ENCODE data around the gene MICAL2. TPM values are rescaled to one million over a fixed set of nuclear protein-coding genes. Genes with fewer than 3 reads are reported as not detected.

MICAL2 gene
- total RNA-seq, 4 donors from 2014 or later: 196 to 550 (median 237) TPM

- Histone ChIP-seq H3K4me1 (peaks cover 9 to 93% (median 28%) of the 10 kb centered on the region in 3 donors), H3K36me3 (peaks cover 0 to 37% of the 10 kb centered on the region in 2 donors), H3K9me3 (no peaks in the 10 kb centered on the region), H3K27me3 (no peaks in the 10 kb centered on the region), H3K4me3 (no peak overlapping the region), H3K27ac (peak overlapping the region; percentile 68 to 94 (median 86))
- 97 to 100% methylated on average over 2 to 4 of the region's 4 CpGs for WGBS, 2 donors (ENCODE audit: low coverage in 1 of 2)
- TF ChIP-seq POLR2A (IDR thresholded peaks at IDR 0.05) (no peak), EP300 (IDR thresholded peaks at IDR 0.05) (no peak), POLR2AphosphoS5 (IDR thresholded peaks at IDR 0.05) (no peak)
- TF ChIP-seq, protein P1, sequence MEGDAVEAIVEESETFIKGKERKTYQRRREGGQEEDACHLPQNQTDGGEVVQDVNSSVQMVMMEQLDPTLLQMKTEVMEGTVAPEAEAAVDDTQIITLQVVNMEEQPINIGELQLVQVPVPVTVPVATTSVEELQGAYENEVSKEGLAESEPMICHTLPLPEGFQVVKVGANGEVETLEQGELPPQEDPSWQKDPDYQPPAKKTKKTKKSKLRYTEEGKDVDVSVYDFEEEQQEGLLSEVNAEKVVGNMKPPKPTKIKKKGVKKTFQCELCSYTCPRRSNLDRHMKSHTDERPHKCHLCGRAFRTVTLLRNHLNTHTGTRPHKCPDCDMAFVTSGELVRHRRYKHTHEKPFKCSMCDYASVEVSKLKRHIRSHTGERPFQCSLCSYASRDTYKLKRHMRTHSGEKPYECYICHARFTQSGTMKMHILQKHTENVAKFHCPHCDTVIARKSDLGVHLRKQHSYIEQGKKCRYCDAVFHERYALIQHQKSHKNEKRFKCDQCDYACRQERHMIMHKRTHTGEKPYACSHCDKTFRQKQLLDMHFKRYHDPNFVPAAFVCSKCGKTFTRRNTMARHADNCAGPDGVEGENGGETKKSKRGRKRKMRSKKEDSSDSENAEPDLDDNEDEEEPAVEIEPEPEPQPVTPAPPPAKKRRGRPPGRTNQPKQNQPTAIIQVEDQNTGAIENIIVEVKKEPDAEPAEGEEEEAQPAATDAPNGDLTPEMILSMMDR (IDR thresholded peaks at IDR 0.05): no peak
- no peak for ATAC-seq
Measured at GRCh38 chr11:12239396-12239795, 129.0 kb downstream of the MICAL2 start.

DNA sequence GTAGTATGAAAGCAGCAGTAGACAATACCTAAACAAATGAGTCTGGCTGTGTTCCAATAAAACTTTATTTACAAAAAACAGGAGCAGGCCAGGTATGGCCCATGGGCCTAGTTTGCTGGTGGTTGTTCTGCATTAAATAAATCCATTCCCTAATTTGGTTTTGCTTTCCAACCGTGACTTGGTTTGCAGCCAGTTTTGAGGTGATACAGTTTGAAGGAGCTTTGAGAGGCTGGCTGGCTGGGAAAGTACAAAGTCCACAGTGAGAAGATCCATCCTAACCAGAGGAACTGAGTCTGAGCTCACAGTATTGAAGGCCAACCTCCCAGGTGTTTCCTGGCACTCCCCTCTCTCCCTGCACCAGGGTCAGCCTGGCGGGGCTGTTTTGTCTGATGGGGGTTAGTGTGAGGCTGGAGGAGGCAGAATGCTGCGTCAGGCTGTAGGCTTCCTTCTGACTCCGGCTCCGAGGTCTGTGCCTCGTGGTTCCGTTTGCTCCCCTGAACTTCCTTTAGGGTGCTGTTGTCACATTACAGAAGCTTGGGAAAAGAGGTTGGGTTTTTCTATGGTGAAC, 129.5 kb downstream of the MICAL2 start:
- Histone ChIP-seq H3K4me1 (peaks cover 9 to 93% (median 28%) of the 10 kb centered on the region in 3 donors), H3K27ac (peak overlapping the region in 3 of 4 donors; percentile 68 to 90 (median 82)), H3K36me3 (peaks cover 0 to 37% of the 10 kb centered on the region in 2 donors), H3K4me3 (no peak overlapping the region), H3K27me3 (no peaks in the 10 kb centered on the region), H3K9me3 (no peaks in the 10 kb centered on the region)
- no peak for ATAC-seq
- no peak for TF ChIP-seq POLR2A (IDR thresholded peaks at IDR 0.05)
- whole genome bisulfite sequencing, 2 donors (ENCODE audit: low coverage in 1 of 2): 13 to 64% methylated on average over 1 to 7 of the region's 7 CpGs

- no peak for TF ChIP-seq EP300 (IDR thresholded peaks at IDR 0.05)
- TF ChIP-seq POLR2AphosphoS5 (IDR thresholded peaks at IDR 0.05): no peak
- TF ChIP-seq POLR2A (IDR thresholded peaks at IDR 0.05): no peak
- TF ChIP-seq, protein P1 (IDR thresholded peaks at IDR 0.05): no peak
- ATAC-seq: no peak
- H3K27me3 ChIP-seq: no peaks in the 10 kb centered on the region
- H3K4me3 ChIP-seq: no peak overlapping the region
- H3K4me1 ChIP-seq: peaks cover 9 to 93% (median 26%) of the 10 kb centered on the region in 3 donors
- H3K9me3 ChIP-seq: no peaks in the 10 kb centered on the region
- 68% methylated on average over 3 to 4 of the region's 7 CpGs for WGBS, 2 donors (ENCODE audit: low coverage in 1 of 2)
- peak overlapping the region in 3 of 4 donors; percentile 68 to 90 (median 82) for H3K27ac ChIP-seq
- peaks cover 0 to 37% of the 10 kb centered on the region in 2 donors for H3K36me3 ChIP-seq
Measured at GRCh38 chr11:12240677-12241076, 130.3 kb downstream of the MICAL2 start.

- peak overlapping the region in 3 of 4 donors; percentile 70 to 90 (median 82) for H3K27ac ChIP-seq
- H3K4me3 ChIP-seq: no peak overlapping the region
- H3K27me3 ChIP-seq: no peaks in the 10 kb centered on the region
- no peak for ATAC-seq
- peaks cover 9 to 93% (median 21%) of the 10 kb centered on the region in 3 donors for H3K4me1 ChIP-seq
- no peak for TF ChIP-seq POLR2AphosphoS5 (IDR thresholded peaks at IDR 0.05)
- no peak for TF ChIP-seq POLR2A (IDR thresholded peaks at IDR 0.05)
- TF ChIP-seq, protein P1 (IDR thresholded peaks at IDR 0.05): no peak
- TF ChIP-seq EP300 (IDR thresholded peaks at IDR 0.05): no peak
- peaks cover 0 to 43% of the 10 kb centered on the region in 2 donors for H3K36me3 ChIP-seq
- 91 to 96% methylated on average over 4 to 6 of the region's 7 CpGs for WGBS, 2 donors (ENCODE audit: low coverage in 1 of 2)
- H3K9me3 ChIP-seq: no peaks in the 10 kb centered on the region
Measured at GRCh38 chr11:12241401-12241800, 131.0 kb downstream of the MICAL2 start.

DNA sequence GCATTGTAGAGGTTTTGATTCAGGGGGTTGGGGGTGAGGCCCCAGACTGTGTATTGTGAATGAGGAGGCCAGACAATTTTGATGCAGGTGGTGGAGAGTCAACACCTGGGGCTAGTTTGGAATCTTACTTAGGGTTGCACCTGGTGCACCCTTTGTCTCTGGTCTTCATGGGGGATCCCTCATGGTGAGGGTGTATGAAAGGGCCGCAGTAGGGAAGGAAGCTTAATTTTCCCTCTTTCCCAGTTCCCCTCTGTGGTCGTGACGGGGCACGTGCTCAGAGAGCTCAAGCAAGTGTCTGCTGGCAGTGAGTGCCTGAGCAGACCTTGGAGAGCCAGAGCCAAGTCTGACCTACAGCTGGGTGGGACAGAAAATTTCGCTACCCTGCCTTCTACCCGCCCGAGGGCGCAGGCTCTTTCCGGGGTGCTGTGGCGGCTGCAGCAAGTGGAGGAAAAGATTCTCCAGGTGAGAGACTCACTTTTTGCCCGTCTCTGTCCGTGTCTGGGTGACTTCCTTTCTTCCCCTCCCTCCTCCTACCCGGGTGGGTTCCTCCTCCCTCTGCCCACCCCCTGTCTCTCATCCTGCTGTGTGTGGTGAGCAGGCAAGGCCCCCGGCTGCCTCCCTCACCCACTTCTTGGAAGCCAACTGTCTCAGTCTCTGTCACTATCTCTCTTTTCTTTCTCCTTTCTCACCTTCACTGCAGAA, 131.7 kb downstream of the MICAL2 start:
- H3K36me3 ChIP-seq: peaks cover 0 to 48% of the 10 kb centered on the region in 2 donors
- 53 to 85% methylated on average over 2 to 9 of the region's 14 CpGs for WGBS, 2 donors (ENCODE audit: low coverage in 1 of 2)

More for the DNA sequence above, 131.7 kb downstream of the MICAL2 start:
- no peak for TF ChIP-seq POLR2A (IDR thresholded peaks at IDR 0.05)
- Histone ChIP-seq H3K4me3 (no peak overlapping the region), H3K27me3 (no peaks in the 10 kb centered on the region), H3K9me3 (no peaks in the 10 kb centered on the region), H3K4me1 (peaks cover 5 to 92% (median 17%) of the 10 kb centered on the region in 3 donors), H3K27ac (peak overlapping the region in 3 of 4 donors; percentile 70 to 90 (median 82))
- no peak for ATAC-seq
